ENCODE data around the gene SGK1. TPM values are rescaled to one million over a fixed set of nuclear protein-coding genes. Genes with fewer than 3 reads are reported as not detected.
A peak's percentile ranks its signal among the peaks of the same experiment; 100 is the strongest.

Gene SGK1
- total RNA-seq, 6 donors from 2014 or later = 118 to 426 (median 199) TPM

- DNase-seq = peak in 1 of 2 donors; percentile 73
- no peak for TF ChIP-seq EP300 (IDR thresholded peaks at IDR 0.05)
- peak in 1 of 2 donors; percentile 16 for TF ChIP-seq POLR2AphosphoS5 (IDR thresholded peaks at IDR 0.05)
- TF ChIP-seq CTCF (IDR thresholded peaks at IDR 0.05) = no peak
- TF ChIP-seq POLR2A (IDR thresholded peaks at IDR 0.05) = no peak
- peak overlapping the region in 2 of 4 donors; percentile 18 to 74 for H3K27ac ChIP-seq
Observed at GRCh38 chr6:134230087-134230700, 87.7 kb downstream of the SGK1 start.

GRCh38 chr6:134229520-134229919 lies 88.4 kb downstream of the SGK1 start:
- no peaks in the 10 kb centered on the region for H3K36me3 ChIP-seq
- DNase-seq = no peak
- no peak for ATAC-seq (ENCODE audit: low FRiP score in 2 of 2)
- H3K27ac ChIP-seq = no peak overlapping the region
- 78 to 92% methylated on average over 2 of the region's 2 CpGs for WGBS, 2 donors
- no peaks in the 10 kb centered on the region for H3K4me1 ChIP-seq
- no peaks in the 10 kb centered on the region for H3K27me3 ChIP-seq
- TF ChIP-seq POLR2AphosphoS5 (IDR thresholded peaks at IDR 0.05) (no peak), CTCF (IDR thresholded peaks at IDR 0.05) (no peak), POLR2A (IDR thresholded peaks at IDR 0.05) (no peak), EP300 (IDR thresholded peaks at IDR 0.05) (no peak)
- no peaks in the 10 kb centered on the region for H3K9me3 ChIP-seq
- no peak overlapping the region for H3K4me3 ChIP-seq

More at GRCh38 chr6:134230087-134230700, 87.7 kb downstream of the SGK1 start:
- Histone ChIP-seq H3K36me3 (no peaks in the 10 kb centered on the region), H3K27me3 (no peaks in the 10 kb centered on the region), H3K4me1 (no peaks in the 10 kb centered on the region), H3K9me3 (no peaks in the 10 kb centered on the region), H3K4me3 (no peak overlapping the region)
- ATAC-seq (ENCODE audit: low FRiP score in 2 of 2) = peak in 1 of 2 donors; percentile 65
- WGBS, 2 donors = 71 to 80% methylated on average over 8 of the region's 8 CpGs

- ATAC-seq (ENCODE audit: low FRiP score in 2 of 2) = no peak
- H3K27ac ChIP-seq = no peak overlapping the region
- no peaks in the 10 kb centered on the region for H3K36me3 ChIP-seq
Observed at GRCh38 chr6:134223796-134224420, 94.0 kb downstream of the SGK1 start.

GRCh38 chr6:134221250-134221649 lies 96.7 kb downstream of the SGK1 start:
- no peak for ATAC-seq (ENCODE audit: low FRiP score in 2 of 2)
- H3K4me3 ChIP-seq = no peak overlapping the region

More at GRCh38 chr6:134223796-134224420, 94.0 kb downstream of the SGK1 start:
- Histone ChIP-seq H3K4me1 (no peaks in the 10 kb centered on the region), H3K27me3 (no peaks in the 10 kb centered on the region), H3K9me3 (no peaks in the 10 kb centered on the region), H3K4me3 (no peak overlapping the region)
- TF ChIP-seq POLR2AphosphoS5 (IDR thresholded peaks at IDR 0.05) = no peak
- no peak for TF ChIP-seq EP300 (IDR thresholded peaks at IDR 0.05)
- no peak for TF ChIP-seq CTCF (IDR thresholded peaks at IDR 0.05)
- DNase-seq = no peak
- 70 to 76% methylated on average over 2 of the region's 2 CpGs for WGBS, 2 donors

More at GRCh38 chr6:134221250-134221649, 96.7 kb downstream of the SGK1 start:
- TF ChIP-seq EP300 (IDR thresholded peaks at IDR 0.05) (no peak), POLR2AphosphoS5 (IDR thresholded peaks at IDR 0.05) (no peak), CTCF (IDR thresholded peaks at IDR 0.05) (no peak), POLR2A (IDR thresholded peaks at IDR 0.05) (no peak)
- no peak for DNase-seq
- H3K27me3 ChIP-seq = no peaks in the 10 kb centered on the region
- no peaks in the 10 kb centered on the region for H3K9me3 ChIP-seq
- H3K27ac ChIP-seq = no peak overlapping the region
- peaks cover 0 to 8% (median 6%) of the 10 kb centered on the region in 4 donors for H3K4me1 ChIP-seq
- 78 to 83% methylated on average over 3 of the region's 3 CpGs for WGBS, 2 donors
- no peaks in the 10 kb centered on the region for H3K36me3 ChIP-seq
